SK-N-SH (cell line): Measurements from ENCODE around the gene CREBRF.

ENCODE experiments used
- CTCF ChIP-seq: fragments of 200-600 bp; sonication (generic); IDR thresholded peaks from 2 replicates; pipeline ENCODE4 v1.6.1; 2017; ENCODE audit warnings: antibody characterized with exemption, mild to moderate bottlenecking, moderate library complexity
- FOSL2 ChIP-seq: IDR thresholded peaks from 2 replicates; pipeline ENCODE4 v1.4.0; 2012; ENCODE audit warnings: low read depth, mild to moderate bottlenecking, moderate library complexity, borderline replicate concordance
- FOXM1 ChIP-seq: IDR thresholded peaks from 2 replicates; pipeline ENCODE4 v1.4.0; 2012; ENCODE audit warnings: low read depth, mild to moderate bottlenecking
- GATA2 ChIP-seq: sonication (generic); formaldehyde crosslinking; IDR thresholded peaks from 2 replicates; pipeline ENCODE4 v1.5.0; 2020; ENCODE audit warnings: mild to moderate bottlenecking, missing genetic modification reagents
- MAX ChIP-seq: IDR thresholded peaks from 2 replicates; pipeline ENCODE4 v1.4.0; 2012; ENCODE audit warnings: low read depth
- MXI1 ChIP-seq: IDR thresholded peaks from 2 replicates; pipeline ENCODE4 v1.6.1; 2012; ENCODE audit warnings: mild to moderate bottlenecking, low read depth, low read length, improper control_type of control experiment
- TCF12 ChIP-seq: IDR thresholded peaks from 2 replicates; pipeline ENCODE4 v1.4.0; 2012
- USF1 ChIP-seq: IDR thresholded peaks from 2 replicates; pipeline ENCODE4 v1.4.0; 2012; ENCODE audit warnings: low read depth, borderline replicate concordance

GRCh38 chr5:173042763-173043107, 13.4 kb upstream of the CREBRF start:
- TF ChIP-seq CTCF (no peak), TCF12 (no peak), GATA2 (CRISPR knock-in tag) (no peak), FOXM1 (no peak), MAX (no peak), MXI1 (no peak), FOSL2 (no peak), USF1 (no peak)
